NCI-H2196 treated with DMSO at 0.1 percent for 48 hours (cell line): Measurements from ENCODE around the gene MAP1B.
"Not testable (repeated sequence)": the region's sequence is repeated elsewhere in the genome, so short reads cannot be mapped to it uniquely, and the experiment has no call there.

Source experiments
- DNase-seq: peaks from one replicate; lab custom pipeline; 2025; ENCODE audit not compliant: unreplicated experiment; lab: John Stamatoyannopoulos, UW

The MAP1B gene

GRCh38 chr5:72160329-72160728, 53.1 kb downstream of the MAP1B start:
- no peak for DNase-seq

- DNase-seq, result no peak
Observed at GRCh38 chr5:72160959-72161358, 53.7 kb downstream of the MAP1B start.

- DNase-seq, result no peak
Observed at GRCh38 chr5:72161951-72162350, 54.7 kb downstream of the MAP1B start.

- no peak for DNase-seq
Observed at GRCh38 chr5:72163349-72163983, 56.2 kb downstream of the MAP1B start.

GRCh38 chr5:72166070-72166979, 59.0 kb downstream of the MAP1B start:
- DNase-seq, result no peak

- no peak for DNase-seq
Observed at GRCh38 chr5:72167257-72167656, 60.0 kb downstream of the MAP1B start.

- no peak for DNase-seq
Observed at GRCh38 chr5:72167804-72168203, 60.5 kb downstream of the MAP1B start.

GRCh38 chr5:72170101-72170500, 62.8 kb downstream of the MAP1B start:
- no peak for DNase-seq

GRCh38 chr5:72171181-72171580, 63.9 kb downstream of the MAP1B start:
- DNase-seq, result not testable (repeated sequence)

GRCh38 chr5:72171667-72172066, 64.4 kb downstream of the MAP1B start:
- no peak for DNase-seq

- no peak for DNase-seq
Observed at GRCh38 chr5:72172786-72173185, 65.5 kb downstream of the MAP1B start.

GRCh38 chr5:72177538-72177937, 70.3 kb downstream of the MAP1B start:
- DNase-seq, result no peak

- DNase-seq, result no peak
Observed at GRCh38 chr5:72179028-72179815, 71.9 kb downstream of the MAP1B start.

GRCh38 chr5:72179816-72180440, 72.7 kb downstream of the MAP1B start:
- no peak for DNase-seq

- DNase-seq, result no peak
Observed at GRCh38 chr5:72180925-72181324, 73.7 kb downstream of the MAP1B start.

- DNase-seq, result no peak
Observed at GRCh38 chr5:72182686-72183085, 75.4 kb downstream of the MAP1B start.

- DNase-seq, result no peak
Observed at GRCh38 chr5:72183101-72183520, 75.8 kb downstream of the MAP1B start.

GRCh38 chr5:72184408-72184807, 77.1 kb downstream of the MAP1B start:
- DNase-seq, result no peak

GRCh38 chr5:72185496-72186329, 78.4 kb downstream of the MAP1B start:
- DNase-seq, result no peak

- DNase-seq, result no peak
Observed at GRCh38 chr5:72187388-72188075, 80.3 kb downstream of the MAP1B start.
